VCaP (cell line): ENCODE measurements around the gene BORA.

Experiments used
- H3K27ac ChIP-seq: fragments of 450-650 bp; 2 replicates; pipeline ENCODE4 v1.5.1; 2017
- TF ChIP-seq, protein P1 (sequence below): fragments of 450-650 bp; conservative IDR thresholded peaks from 2 replicates; pipeline ENCODE4 v1.5.1; 2017; ENCODE audit warnings: mild to moderate bottlenecking, moderate library complexity

The BORA gene

DNA sequence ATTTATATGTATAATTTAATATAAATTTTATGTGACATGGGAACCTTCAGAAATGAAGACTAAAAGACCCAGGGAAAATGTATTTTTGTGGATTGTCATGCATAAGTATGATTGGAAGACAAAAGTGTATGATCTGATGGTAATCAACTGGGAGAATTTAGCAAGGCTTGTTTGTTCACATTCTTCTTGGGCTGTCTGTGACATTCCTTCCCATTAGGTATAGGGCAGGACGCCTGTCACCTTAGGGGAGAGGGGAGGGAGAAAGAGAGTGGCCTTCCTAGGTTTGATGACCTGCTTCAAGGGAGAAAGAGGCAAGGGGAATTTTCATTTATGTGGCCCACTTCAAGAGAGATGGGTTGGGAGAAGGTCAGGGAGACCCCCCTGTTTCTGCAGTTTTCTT, 76.6 kb downstream of the BORA start:
- TF ChIP-seq, protein P1, sequence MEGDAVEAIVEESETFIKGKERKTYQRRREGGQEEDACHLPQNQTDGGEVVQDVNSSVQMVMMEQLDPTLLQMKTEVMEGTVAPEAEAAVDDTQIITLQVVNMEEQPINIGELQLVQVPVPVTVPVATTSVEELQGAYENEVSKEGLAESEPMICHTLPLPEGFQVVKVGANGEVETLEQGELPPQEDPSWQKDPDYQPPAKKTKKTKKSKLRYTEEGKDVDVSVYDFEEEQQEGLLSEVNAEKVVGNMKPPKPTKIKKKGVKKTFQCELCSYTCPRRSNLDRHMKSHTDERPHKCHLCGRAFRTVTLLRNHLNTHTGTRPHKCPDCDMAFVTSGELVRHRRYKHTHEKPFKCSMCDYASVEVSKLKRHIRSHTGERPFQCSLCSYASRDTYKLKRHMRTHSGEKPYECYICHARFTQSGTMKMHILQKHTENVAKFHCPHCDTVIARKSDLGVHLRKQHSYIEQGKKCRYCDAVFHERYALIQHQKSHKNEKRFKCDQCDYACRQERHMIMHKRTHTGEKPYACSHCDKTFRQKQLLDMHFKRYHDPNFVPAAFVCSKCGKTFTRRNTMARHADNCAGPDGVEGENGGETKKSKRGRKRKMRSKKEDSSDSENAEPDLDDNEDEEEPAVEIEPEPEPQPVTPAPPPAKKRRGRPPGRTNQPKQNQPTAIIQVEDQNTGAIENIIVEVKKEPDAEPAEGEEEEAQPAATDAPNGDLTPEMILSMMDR: no peak
- H3K27ac ChIP-seq: no peak overlapping the region
